ENCODE results near the gene ADSS1. TPM values are rescaled to one million over a fixed set of nuclear protein-coding genes. Genes with fewer than 3 reads are reported as not detected.

Gene ADSS1
- total RNA-seq, 1 donor from 2014 or later, result 191 TPM

GRCh38 chr14:104770072-104770579 is 46.1 kb downstream of the ADSS1 start:
- DNase-seq (ENCODE audit: missing footprints), result no peak
- ATAC-seq, result no peak
- intact Hi-C loops (cut with DNase I), result no loop called here

DNA sequence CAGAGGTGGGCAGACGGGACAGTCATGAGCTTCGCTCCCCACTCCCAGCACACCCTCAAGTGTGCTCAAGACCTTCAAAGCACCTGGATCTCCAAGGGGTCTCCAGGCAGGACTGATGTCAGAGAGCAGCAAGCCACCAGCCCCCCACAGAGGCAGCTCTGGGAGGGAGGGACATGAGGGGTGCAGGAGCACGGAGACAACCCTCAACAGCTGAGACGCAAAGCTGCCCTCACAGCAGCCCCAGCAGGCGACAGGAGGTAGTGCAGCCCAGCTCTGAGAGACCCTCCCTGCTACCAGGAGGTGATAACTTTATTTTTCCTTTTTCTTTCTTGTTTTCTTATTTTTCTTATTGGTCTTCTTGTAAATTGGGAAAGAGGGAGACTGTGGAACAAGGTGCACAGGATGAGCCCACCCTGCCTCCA is 46.8 kb downstream of the ADSS1 start:
- DNase-seq (ENCODE audit: missing footprints), result no peak
- intact Hi-C loops (cut with DNase I), result no loop called here
- ATAC-seq, result no peak

DNA sequence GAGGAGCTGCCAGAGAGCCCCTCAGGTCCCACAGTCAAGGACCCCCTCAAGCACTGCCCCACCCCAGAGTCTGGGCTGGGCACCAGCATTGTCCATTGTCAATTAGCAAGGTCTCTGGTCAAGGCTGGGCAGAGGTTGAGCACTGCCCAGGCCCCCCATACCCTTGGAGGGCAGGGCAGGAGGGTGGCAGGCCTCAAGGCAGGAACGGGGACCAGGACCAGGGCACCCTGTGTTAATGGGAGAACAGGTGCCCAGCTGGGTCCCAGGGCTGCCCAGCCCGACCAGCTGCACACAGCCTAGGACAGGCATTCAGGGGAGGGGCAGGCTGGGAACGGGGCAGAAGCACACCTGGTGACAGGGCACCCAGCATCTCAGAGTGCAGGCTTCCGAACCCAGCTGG is 47.3 kb downstream of the ADSS1 start:
- DNase-seq (ENCODE audit: missing footprints), result no peak
- intact Hi-C loops (cut with DNase I), result no loop called here
- ATAC-seq, result no peak

- ATAC-seq, result no peak
- intact Hi-C loops (cut with DNase I), result no loop called here
- no peak for DNase-seq (ENCODE audit: missing footprints)
Measured at GRCh38 chr14:104771918-104772706, 48.1 kb downstream of the ADSS1 start.

DNA sequence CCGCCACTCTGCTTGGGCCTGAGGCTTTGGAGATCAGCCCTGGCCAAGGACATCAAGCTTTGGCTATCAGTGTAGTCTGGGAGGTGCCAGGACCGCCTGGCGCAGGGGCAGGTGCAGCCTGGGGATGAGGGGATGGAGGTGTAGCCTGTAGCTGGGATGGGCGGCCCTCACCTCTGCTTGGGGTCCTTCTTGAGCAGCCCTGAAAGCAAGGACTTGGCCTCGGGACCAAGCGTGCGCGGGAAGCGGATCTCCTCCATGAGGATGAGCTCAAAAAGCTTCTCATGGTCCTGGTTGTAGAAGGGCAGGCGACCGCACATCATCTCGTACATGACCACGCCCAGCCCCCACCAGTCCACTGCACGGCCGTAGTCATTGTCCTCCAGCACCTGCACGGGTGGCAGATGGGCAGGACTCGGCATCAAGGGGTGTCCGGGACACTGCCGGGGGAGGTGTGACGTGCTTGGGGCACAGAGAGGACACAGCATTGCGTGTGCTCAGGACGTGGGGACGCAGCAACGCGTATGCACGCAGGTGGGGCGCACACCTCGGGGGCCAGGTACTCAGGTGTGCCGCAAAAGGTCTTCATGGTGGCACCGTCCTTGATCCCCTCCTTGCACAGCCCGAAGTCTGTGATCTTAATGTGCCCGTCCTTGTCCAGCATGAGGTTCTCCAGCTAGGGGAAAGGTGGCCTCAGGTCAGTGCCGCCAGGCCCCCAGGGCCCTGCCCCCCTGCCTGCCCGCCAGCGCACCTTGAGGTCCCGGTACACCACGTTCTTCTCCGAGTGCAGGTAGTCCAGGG is 48.9 kb downstream of the ADSS1 start:
- ATAC-seq (no peak), DNase-seq (ENCODE audit: missing footprints) (no peak)
- intact Hi-C loops (cut with DNase I), result no loop called here

DNA sequence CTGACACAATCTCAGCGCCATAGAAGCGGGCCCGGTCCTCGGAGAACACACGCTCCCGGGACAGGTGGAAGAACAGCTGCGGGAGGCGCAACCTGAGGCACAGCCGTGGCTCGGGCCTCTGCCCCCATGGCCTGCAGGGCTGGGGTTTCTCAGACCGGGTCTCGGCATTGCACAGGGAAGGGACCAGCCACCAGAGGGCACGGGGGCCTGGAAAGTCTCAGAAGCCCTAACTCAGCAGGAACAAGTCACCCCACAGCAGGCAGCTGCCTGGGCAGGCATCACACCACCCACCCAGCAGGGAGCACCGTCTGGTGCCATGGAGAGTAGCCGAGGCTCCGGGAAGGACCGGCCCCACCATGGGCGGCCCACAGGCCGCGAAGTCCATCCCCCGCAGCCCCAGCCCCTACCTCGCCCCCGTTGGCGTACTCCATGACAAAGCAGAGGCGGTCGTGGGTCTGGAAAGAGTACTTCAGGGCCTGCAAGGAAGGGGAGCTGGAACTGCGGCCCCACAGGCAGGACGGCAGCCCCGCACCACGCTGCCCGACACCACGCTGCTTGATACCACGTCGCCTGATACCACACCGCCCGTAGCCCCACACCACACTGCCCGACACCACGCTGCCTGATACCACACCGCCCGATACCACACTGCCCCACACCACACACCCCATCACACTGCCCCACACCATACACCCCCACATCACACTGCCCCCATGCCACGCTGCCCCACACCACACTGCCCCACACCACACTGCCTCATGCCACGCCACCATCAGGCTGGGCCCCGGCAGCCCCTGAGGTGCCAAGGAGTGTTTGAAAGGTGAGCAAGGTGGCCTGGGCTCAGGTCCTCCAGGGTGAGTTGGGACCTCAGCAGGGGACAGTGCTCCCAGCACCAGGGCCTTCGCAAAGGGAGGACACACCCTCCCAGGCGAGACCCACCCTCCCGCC is 49.8 kb downstream of the ADSS1 start:
- no peak for ATAC-seq
- DNase-seq (ENCODE audit: missing footprints), result no peak
- intact Hi-C loops (cut with DNase I), result no loop called here

DNA sequence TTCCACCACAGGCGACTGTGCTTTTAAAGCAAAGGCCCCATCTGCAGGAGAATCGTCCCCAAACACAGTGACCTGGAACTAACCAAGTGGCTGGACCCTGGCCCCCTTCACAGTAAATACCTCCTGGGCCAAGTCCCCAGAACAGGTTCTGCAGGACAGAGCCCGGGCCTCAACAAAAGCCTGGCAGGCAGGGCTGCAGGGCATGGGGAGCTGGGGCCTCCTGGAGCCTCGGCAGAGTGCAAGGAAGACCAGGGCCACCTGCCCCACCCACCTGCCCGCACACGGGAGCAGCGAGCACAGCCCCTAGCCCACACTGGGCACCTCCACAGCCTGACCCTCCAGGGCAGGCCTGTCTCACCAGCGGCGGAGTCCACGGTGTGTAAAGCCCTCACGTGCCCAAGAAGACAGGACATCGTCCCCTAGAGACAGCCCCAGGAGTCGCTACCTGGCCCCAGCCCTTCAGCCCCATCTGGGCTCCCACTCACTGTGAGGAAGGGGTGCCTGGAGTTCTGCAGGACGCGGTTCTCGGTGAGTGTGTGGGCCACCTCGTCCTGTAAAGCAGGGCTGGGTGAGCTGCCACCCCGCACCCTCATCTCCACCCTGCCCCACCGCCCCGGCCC is 50.5 kb downstream of the ADSS1 start:
- ATAC-seq (no peak), DNase-seq (ENCODE audit: missing footprints) (no peak)
- intact Hi-C loops (cut with DNase I), result no loop called here

GRCh38 chr14:104775073-104775489 is 51.1 kb downstream of the ADSS1 start:
- DNase-seq (ENCODE audit: missing footprints) (no peak), ATAC-seq (no peak)
- intact Hi-C loops (cut with DNase I), result no loop called here

DNA sequence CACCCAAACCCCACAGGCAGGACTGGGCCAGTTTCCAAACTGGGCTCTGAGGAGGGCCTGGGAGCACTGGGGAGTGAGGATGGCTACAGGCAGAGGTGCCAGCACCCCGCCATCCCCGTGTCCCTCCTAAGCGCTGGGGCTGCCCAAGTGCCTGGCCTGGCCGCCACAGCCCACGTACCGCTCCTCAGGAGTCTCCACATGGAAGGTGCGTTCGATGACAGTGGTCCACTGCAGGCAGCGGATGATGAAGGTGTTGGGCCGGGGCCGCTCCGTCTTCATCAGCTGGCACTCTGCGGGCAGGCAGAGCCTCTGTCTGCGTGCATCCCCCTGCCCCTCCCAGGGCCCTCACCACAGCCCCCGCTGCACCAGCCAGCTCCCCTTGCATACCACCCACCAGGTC is 52.5 kb downstream of the ADSS1 start:
- ATAC-seq (no peak), DNase-seq (ENCODE audit: missing footprints) (no peak)
- intact Hi-C loops (cut with DNase I), result no loop called here

DNA sequence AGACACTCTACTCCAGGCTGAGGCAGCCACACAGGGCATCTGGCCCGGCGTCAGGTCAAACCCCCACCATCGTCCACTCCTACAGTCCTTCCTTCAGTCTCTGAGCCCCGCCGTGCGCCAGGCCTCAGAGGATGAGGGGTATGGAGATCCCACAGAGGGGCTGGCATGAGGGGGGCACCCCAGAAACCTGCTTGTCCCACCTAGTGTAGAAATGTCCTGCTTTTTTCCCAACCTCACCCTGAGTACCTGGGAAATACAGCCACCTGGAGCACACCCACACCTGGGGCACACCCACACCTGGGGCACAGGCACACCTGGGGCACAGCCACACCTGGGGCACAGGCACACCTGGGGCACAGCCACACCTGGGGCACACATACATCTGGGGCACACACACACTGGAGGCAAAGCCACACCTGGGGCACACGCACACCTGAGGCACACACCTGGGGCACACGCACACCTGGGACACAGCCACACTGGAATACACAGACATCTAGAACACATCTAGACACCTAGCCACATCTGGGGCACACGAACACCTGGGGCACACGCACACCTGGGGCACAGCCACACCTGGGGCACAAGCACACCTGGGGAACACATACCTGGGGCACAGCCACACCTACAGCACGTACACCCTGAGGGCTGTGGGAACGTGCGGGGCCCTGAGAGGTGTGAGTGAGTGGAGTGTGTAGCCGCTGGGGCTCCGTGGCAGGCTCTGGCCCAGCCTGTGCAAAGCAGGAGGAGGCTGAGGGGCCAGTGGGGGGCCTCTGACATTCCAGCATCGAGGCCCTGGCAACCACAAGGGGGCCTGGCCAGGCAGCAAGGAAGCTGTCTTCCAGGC is 53.2 kb downstream of the ADSS1 start:
- intact Hi-C loops (cut with DNase I), result no loop called here
- no peak for ATAC-seq

GRCh38 chr14:104777808-104778249 is 53.8 kb downstream of the ADSS1 start:
- no peak for DNase-seq (ENCODE audit: missing footprints)
- ATAC-seq, result no peak
- intact Hi-C loops (cut with DNase I), result no loop called here

More for the DNA sequence above, 53.2 kb downstream of the ADSS1 start:
- DNase-seq (ENCODE audit: missing footprints), result no peak

- DNase-seq (ENCODE audit: missing footprints) (no peak), ATAC-seq (no peak)
- intact Hi-C loops (cut with DNase I), result no loop called here
Measured at GRCh38 chr14:104778694-104779331, 54.8 kb downstream of the ADSS1 start.

- ATAC-seq (no peak), DNase-seq (ENCODE audit: missing footprints) (no peak)
- intact Hi-C loops (cut with DNase I), result no loop called here
Measured at GRCh38 chr14:104779776-104780512, 55.9 kb downstream of the ADSS1 start.

DNA sequence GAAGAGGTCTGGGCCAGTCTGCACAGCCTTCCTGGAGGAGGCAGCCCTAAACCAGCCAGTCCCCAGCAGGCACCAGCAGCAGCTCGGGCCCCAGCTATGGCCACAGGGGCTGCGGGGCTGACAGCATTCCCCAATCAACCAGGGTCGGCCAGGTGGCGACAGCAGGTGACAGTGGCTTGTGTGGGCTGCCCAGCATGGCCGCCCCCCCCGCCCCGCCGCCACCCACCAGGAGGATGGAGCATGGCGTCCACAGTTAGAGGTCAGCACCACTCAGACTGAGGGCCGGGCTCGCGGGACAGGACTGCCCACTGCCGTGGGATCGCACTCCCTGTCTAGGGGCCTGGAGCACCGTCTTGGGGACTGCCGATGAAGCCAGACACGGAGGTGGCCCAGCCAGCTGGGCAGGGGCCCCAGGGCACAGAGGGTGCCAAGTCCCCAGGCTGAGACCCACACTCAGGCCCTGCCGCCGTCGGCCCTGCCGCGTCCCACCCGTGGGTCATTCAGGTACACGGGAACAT is 56.5 kb downstream of the ADSS1 start:
- DNase-seq (ENCODE audit: missing footprints) (no peak), ATAC-seq (no peak)
- intact Hi-C loops (cut with DNase I), result no loop called here

DNA sequence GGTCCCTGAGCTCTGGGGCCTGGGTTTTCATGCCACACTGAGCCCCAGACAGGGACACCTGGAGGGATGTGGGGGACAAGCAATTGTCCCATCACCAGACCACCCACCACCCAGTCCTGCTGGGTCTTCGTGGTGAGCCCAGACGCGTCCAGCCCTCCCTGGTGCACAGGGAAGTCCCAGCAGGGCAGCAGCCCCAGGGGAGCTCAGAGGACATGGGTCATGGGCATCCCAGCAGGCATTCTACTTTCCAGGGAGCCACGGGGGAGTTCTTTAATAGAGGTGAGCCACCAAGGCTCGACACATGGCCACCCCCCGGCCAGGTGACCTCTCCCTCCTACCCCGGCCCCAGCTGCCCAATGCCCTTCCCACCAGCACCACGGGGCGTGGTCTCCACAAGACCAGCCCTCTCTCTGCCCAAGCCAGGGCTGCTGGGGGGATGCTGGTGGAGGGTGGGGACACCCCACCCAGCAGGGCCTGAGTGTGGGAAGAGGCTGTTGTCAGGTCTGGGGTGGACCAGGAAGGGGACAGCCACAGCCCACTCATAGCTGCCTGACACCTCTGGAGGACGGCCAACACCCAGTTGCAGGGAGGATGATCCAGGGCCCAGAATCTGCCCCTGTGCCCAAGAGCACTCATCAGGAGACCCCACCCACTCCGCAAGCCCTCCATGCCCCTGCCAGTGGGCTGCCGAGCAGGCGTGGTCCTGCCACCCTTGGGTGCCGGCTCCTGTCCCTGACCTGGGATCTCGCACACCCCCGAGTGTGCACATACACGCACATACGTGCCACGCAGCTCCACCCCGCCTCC is 57.4 kb downstream of the ADSS1 start:
- intact Hi-C loops (cut with DNase I), result no loop called here
- DNase-seq (ENCODE audit: missing footprints), result no peak
- no peak for ATAC-seq

Measured in Right ventricle myocardium inferior (tissue), 1 donor.